Naive thymus-derived CD8-positive, alpha-beta T cell (primary cell): Measurements from ENCODE around the gene CYREN. TPM values are rescaled to one million over a fixed set of nuclear protein-coding genes. Genes with fewer than 3 reads are reported as not detected.
A peak's percentile ranks its signal among the peaks of the same experiment; 100 is the strongest.

Experiments
- ATAC-seq, 2 donors: fragments of 150-1000 bp; cut with Tn5 transposase in 1 of 2; sonication (Bioruptor Pico), chemical (Tn5 transposase) in 1 of 2; 1 replicate in 1 of 2; 2 replicates in 1 of 2; pipeline ENCODE4 v1.10.0; 2021; ENCODE audit warnings: mild to moderate bottlenecking in 2 of 2, moderate library complexity in 2 of 2
- POLR2A ChIA-PET: fragments of 350-600 bp; sonication (Branson Sonifier 250); formaldehyde crosslinking; loops from one replicate; lab custom pipeline; 2021; ENCODE audit warnings: antibody characterized with exemption; lab: Charles Lee
- DNase-seq, 10 donors: peaks; one replicate each; pipeline versions ENCODE4 v3.0.0 to v3.0.0-alpha.2; 2020 to 2022
- H3K27ac Mint-ChIP-seq, 10 donors: one replicate each; pipeline ENCODE4 v1.8.0; 2020 to 2022; ENCODE audit warnings: mild to moderate bottlenecking in 10 of 10, mixed read lengths in 10 of 10, moderate library complexity in 4 of 10, inconsistent platforms in 1 of 10
- H3K27me3 Mint-ChIP-seq, 5 donors: one replicate each; pipeline ENCODE4 v1.8.0; 2021 to 2022; ENCODE audit warnings: mixed read lengths in 5 of 5
- H3K36me3 Mint-ChIP-seq, 3 donors: one replicate each; pipeline ENCODE4 v1.8.0; 2020 to 2022; ENCODE audit warnings: mixed read lengths in 3 of 3, mild to moderate bottlenecking in 2 of 3, inconsistent platforms in 1 of 3
- H3K4me1 Mint-ChIP-seq, 4 donors: one replicate each; pipeline ENCODE4 v1.8.0; 2021 to 2022; ENCODE audit warnings: mixed read lengths in 4 of 4
- H3K4me3 Mint-ChIP-seq, 10 donors: one replicate each; pipeline ENCODE4 v1.8.0; 2020 to 2022; ENCODE audit warnings: mild to moderate bottlenecking in 10 of 10, mixed read lengths in 10 of 10, moderate library complexity in 6 of 10, inconsistent platforms in 1 of 10
- H3K9me3 Mint-ChIP-seq, 9 donors: one replicate each; pipeline ENCODE4 v1.8.0; 2020 to 2022; ENCODE audit warnings: mixed read lengths in 9 of 9, mild to moderate bottlenecking in 3 of 9, inconsistent platforms in 1 of 9, moderate library complexity in 1 of 9
- polyA plus RNA-seq, 3 donors: library from polyadenylated mRNA; unstranded; fragments of 300-500 nt; fragmentation: Illumina TruSeq; gene quantifications; one replicate each; pipeline ENCODE4 v1.2.3, GENCODE V29; 2021
- total RNA-seq, 8 experiments: library from RNA in 2 of 8; stranded (reverse) in 2 of 8; gene quantifications; one replicate each; pipeline ENCODE4 v1.2.3 and lab custom pipeline; 2021 to 2026

CYREN gene
- total and polyA plus RNA-seq, 5 experiments from 2014 or later = 51.1 to 70.1 (median 55.5) TPM

- Mint-ChIP-seq H3K27ac (peak overlapping the region in 3 of 10 donors; percentile 11 to 37 (median 25)), H3K36me3 (peaks cover 7 to 97% (median 53%) of the 10 kb centered on the region in 3 donors), H3K27me3 (no peaks in the 10 kb centered on the region), H3K9me3 (no peaks in the 10 kb centered on the region), H3K4me3 (no peak overlapping the region), H3K4me1 (peaks cover 0 to 4% (median 2%) of the 10 kb centered on the region in 4 donors)
- ATAC-seq = no peak
- no peak for DNase-seq
- POLR2A ChIA-PET = interaction anchor here (1.2 kb wide), 1 partner anchor 16 kb away, joined by 4 read pairs; the partner anchor contains the start of gene WDR91
These were observed 24.1 kb upstream of the CYREN start for GRCh38 chr7:135194494-135195095.

DNA sequence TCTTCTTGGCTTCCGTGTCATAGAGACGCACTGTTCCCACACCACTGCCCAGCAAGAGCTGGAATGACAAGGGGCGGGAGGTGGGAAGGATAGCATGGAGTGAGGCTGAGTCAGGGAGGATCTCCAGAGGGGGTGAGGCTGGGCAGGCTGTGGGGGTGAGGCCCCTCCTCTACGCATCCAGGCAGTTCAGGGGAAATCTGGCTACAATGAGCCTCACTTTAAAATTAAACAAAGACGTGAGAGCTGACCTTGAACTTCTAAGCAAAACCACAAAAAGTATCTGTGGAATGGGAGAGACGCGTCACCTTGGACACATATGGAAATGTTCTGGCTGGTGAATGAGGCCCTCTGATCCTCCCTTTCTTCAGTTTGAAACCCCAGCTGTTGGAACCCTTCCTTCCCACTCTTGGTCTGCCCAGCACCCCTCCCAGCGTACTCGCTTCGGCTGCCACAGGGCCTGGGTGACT lies 23.1 kb upstream of the CYREN start:
- Mint-ChIP-seq H3K4me3 (no peak overlapping the region), H3K4me1 (peaks cover 0 to 4% (median 0%) of the 10 kb centered on the region in 4 donors), H3K27ac (peak overlapping the region in 2 of 10 donors; percentile 17 to 37), H3K36me3 (peaks cover 7 to 97% (median 53%) of the 10 kb centered on the region in 3 donors), H3K9me3 (no peaks in the 10 kb centered on the region), H3K27me3 (no peaks in the 10 kb centered on the region)
- DNase-seq (no peak), ATAC-seq (no peak)
- POLR2A ChIA-PET = interaction anchor here (1.2 kb wide), 1 partner anchor 17 kb away, joined by 4 read pairs; the partner anchor contains the start of gene WDR91

- Mint-ChIP-seq H3K36me3 (peaks cover 7 to 98% (median 53%) of the 10 kb centered on the region in 3 donors), H3K27me3 (no peaks in the 10 kb centered on the region), H3K27ac (no peak overlapping the region), H3K4me1 (peaks cover 0 to 4% (median 0%) of the 10 kb centered on the region in 4 donors), H3K4me3 (no peak overlapping the region), H3K9me3 (no peaks in the 10 kb centered on the region)
- no peak for DNase-seq
- POLR2A ChIA-PET = no interaction called here
- ATAC-seq = no peak
These were observed 22.5 kb upstream of the CYREN start for GRCh38 chr7:135192914-135193536.

GRCh38 chr7:135190703-135191102 lies 20.2 kb upstream of the CYREN start:
- Mint-ChIP-seq H3K36me3 (peaks cover 7 to 97% (median 67%) of the 10 kb centered on the region in 3 donors), H3K4me1 (peaks cover 0 to 4% (median 0%) of the 10 kb centered on the region in 4 donors), H3K27ac (peak overlapping the region in 2 of 10 donors; percentile 5 to 57), H3K9me3 (no peaks in the 10 kb centered on the region), H3K4me3 (no peak overlapping the region), H3K27me3 (no peaks in the 10 kb centered on the region)
- POLR2A ChIA-PET = no interaction called here
- no peak for DNase-seq
- ATAC-seq = no peak

GRCh38 chr7:135189961-135190360 lies 19.5 kb upstream of the CYREN start:
- Mint-ChIP-seq H3K27ac (peak overlapping the region in 1 of 10 donors; percentile 15), H3K4me1 (peaks cover 0 to 4% (median 0%) of the 10 kb centered on the region in 4 donors), H3K27me3 (no peaks in the 10 kb centered on the region), H3K4me3 (no peak overlapping the region), H3K9me3 (no peaks in the 10 kb centered on the region), H3K36me3 (peaks cover 7 to 97% (median 71%) of the 10 kb centered on the region in 3 donors)
- ATAC-seq (no peak), DNase-seq (no peak)
- POLR2A ChIA-PET = no interaction called here

GRCh38 chr7:135189221-135189662 lies 18.7 kb upstream of the CYREN start:
- peaks cover 0 to 4% (median 0%) of the 10 kb centered on the region in 4 donors for H3K4me1 Mint-ChIP-seq
- POLR2A ChIA-PET = no interaction called here

GRCh38 chr7:135188298-135188984 lies 17.9 kb upstream of the CYREN start:
- ATAC-seq = peak in 1 of 2 donors; percentile 36
- H3K27ac Mint-ChIP-seq = peak overlapping the region in 2 of 10 donors; percentile 69 to 71
- H3K4me3 Mint-ChIP-seq = no peak overlapping the region
- POLR2A ChIA-PET = no interaction called here
- no peaks in the 10 kb centered on the region for H3K27me3 Mint-ChIP-seq
- no peak for DNase-seq
- peaks cover 0 to 7% (median 0%) of the 10 kb centered on the region in 4 donors for H3K4me1 Mint-ChIP-seq
- peaks cover 19 to 97% (median 75%) of the 10 kb centered on the region in 3 donors for H3K36me3 Mint-ChIP-seq
- peaks cover 0 to 8% (median 3%) of the 10 kb centered on the region in 9 donors for H3K9me3 Mint-ChIP-seq

More at GRCh38 chr7:135189221-135189662, 18.7 kb upstream of the CYREN start:
- no peak for ATAC-seq
- H3K4me3 Mint-ChIP-seq = no peak overlapping the region
- H3K27ac Mint-ChIP-seq = peak overlapping the region in 1 of 10 donors; percentile 15
- H3K27me3 Mint-ChIP-seq = no peaks in the 10 kb centered on the region
- no peak for DNase-seq
- H3K36me3 Mint-ChIP-seq = peaks cover 11 to 97% (median 74%) of the 10 kb centered on the region in 3 donors
- H3K9me3 Mint-ChIP-seq = peaks cover 0 to 1% (median 0%) of the 10 kb centered on the region in 9 donors

DNA sequence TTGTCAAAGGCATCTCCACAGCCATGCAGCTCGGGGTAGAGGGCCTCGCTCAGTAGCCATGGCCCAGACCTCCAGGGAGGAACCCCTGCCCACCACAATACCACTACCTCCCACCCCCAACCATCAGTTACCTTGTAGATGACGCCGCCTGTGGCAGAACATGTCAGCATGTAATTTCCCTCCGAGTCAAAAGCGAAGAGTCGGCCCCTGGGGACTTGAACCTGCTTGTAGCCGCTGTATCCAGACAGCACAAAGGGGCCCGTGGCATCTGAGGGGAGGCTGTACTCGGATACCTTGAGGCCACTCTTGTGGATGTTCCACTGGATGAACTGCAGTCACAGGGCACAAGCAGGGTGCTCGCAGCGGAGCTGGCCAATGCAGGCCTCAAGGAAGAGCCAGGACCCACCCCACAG lies 16.3 kb upstream of the CYREN start:
- no peaks in the 10 kb centered on the region for H3K27me3 Mint-ChIP-seq
- peaks cover 23 to 96% (median 87%) of the 10 kb centered on the region in 3 donors for H3K36me3 Mint-ChIP-seq
- H3K4me1 Mint-ChIP-seq = peaks cover 0 to 9% (median 0%) of the 10 kb centered on the region in 4 donors
- ATAC-seq (no peak), DNase-seq (no peak)
- no peak overlapping the region for H3K4me3 Mint-ChIP-seq
- H3K9me3 Mint-ChIP-seq = peaks cover 5 to 19% (median 13%) of the 10 kb centered on the region in 9 donors
- POLR2A ChIA-PET = interaction anchor here (0.9 kb wide), 1 partner anchor 22 kb away, joined by 3 read pairs; no protein-coding TSS in a partner anchor
- H3K27ac Mint-ChIP-seq = peak overlapping the region in 3 of 10 donors; percentile 11 to 55 (median 53)

DNA sequence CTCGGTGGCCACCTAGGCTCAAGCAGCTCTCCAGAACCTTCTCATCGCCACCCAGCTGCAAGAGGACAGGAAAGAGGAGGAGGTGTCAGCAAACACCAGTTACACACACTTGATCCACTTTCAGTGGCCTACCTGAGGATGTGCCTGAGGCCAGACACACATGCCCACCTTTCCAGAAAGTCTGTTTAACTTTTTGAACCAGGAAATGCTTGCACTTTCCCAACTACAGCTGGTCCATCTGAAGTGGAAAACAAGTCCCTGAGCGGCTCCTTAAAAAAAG lies 15.7 kb upstream of the CYREN start:
- POLR2A ChIA-PET = interaction anchor here (0.8 to 1.4 kb wide), 3 partner anchors 15 to 22 kb away, joined by 3 read pairs; partner anchors contain the start of gene CYREN
- Mint-ChIP-seq H3K4me1 (peaks cover 0 to 7% (median 0%) of the 10 kb centered on the region in 4 donors), H3K9me3 (peaks cover 7 to 24% (median 19%) of the 10 kb centered on the region in 9 donors), H3K27me3 (no peaks in the 10 kb centered on the region), H3K4me3 (no peak overlapping the region), H3K27ac (peak overlapping the region in 1 of 10 donors; percentile 82), H3K36me3 (peaks cover 29 to 96% (median 88%) of the 10 kb centered on the region in 3 donors)
- no peak for DNase-seq
- ATAC-seq = no peak

DNA sequence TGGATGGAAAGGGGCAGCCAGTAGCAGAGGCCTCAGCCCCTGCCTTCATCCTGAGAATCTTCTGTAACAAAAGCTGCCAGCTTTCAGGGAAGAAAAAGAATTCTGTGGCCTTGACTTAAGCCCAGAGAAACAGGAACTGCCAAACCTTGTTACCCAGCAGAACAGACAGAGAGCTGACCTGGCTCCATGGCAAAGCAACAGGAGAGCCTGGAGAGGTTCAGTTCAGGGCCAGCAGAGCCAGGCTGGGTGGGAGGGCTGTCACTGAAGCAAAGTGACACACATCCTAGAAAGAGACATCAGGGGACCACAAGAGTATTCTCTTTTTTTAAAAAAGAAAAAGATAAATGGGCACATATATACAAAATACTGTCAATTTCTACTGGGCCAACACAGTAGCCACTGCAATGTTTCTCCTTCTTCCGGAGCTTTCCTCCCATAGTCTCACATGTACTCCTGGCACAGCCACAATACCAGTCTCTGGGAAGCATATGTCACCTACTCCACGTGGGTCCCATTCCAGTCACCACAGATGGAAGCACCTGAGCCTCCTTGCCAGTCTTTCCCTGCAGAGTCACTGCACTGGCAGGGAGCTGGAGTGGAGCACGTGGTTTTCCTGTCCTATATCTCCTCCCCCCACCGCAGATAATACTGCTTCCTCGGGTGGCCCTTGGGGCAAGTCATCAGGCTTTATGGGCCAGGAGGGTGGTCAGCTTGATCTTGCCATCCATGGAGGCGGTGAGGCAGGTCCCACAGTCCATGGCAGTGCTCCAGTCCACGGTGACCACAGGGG lies 15.2 kb upstream of the CYREN start:
- DNase-seq (no peak), ATAC-seq (no peak)
- peaks cover 0 to 7% (median 0%) of the 10 kb centered on the region in 4 donors for H3K4me1 Mint-ChIP-seq
- peaks cover 7 to 30% (median 22%) of the 10 kb centered on the region in 9 donors for H3K9me3 Mint-ChIP-seq
- POLR2A ChIA-PET = interaction anchor here (0.8 to 1.4 kb wide), 3 partner anchors 15 to 23 kb away, joined by 3 read pairs; partner anchors contain the start of gene CYREN
- H3K27me3 Mint-ChIP-seq = no peaks in the 10 kb centered on the region
- H3K4me3 Mint-ChIP-seq = no peak overlapping the region
- H3K27ac Mint-ChIP-seq = peak overlapping the region in 4 of 10 donors; percentile 10 to 82 (median 22)
- peaks cover 34 to 93% (median 89%) of the 10 kb centered on the region in 3 donors for H3K36me3 Mint-ChIP-seq

DNA sequence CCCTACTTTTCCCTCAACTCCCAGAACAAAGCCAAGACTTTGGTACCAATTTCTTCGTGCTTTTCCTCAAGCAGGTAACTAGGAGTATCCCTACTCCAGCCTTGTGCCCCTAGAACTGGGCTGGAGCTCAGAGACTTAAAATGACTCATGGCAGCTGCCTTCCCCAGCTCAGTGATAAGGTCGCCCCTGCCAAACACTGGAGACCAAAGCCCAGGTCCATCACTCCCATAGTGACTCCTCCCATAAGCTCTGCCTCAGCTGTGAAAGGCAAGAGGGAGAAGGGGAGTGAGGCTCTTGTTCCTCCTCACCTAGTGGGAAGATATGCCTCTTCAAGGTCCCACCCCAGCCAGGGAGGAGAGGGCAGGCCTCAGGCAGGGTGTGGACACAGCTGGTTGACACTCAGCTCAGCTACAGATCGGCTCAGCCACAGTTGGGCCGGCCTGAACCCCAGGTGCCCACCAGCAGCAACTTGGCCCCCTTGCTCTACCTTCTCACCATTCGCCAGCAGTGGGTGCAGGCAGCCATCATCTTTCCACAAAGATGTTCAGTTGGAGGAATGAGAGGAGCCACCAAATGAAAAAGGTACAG lies 13.8 kb upstream of the CYREN start:
- H3K4me3 Mint-ChIP-seq = no peak overlapping the region
- H3K27me3 Mint-ChIP-seq = no peaks in the 10 kb centered on the region

More for the DNA sequence above, 13.8 kb upstream of the CYREN start:
- POLR2A ChIA-PET = no interaction called here
- DNase-seq (no peak), ATAC-seq (no peak)
- H3K27ac Mint-ChIP-seq = no peak overlapping the region
- H3K36me3 Mint-ChIP-seq = peaks cover 44 to 85% (median 85%) of the 10 kb centered on the region in 3 donors
- H3K9me3 Mint-ChIP-seq = peaks cover 7 to 40% (median 27%) of the 10 kb centered on the region in 9 donors
- peaks cover 0 to 5% (median 0%) of the 10 kb centered on the region in 4 donors for H3K4me1 Mint-ChIP-seq
